Activated T-cell treated with anti-CD3 and anti-CD28 coated beads, Interleukin-2, amount 50 U/mL, for 72 hours (primary cell): Measurements from ENCODE around the gene AKT3. TPM values are rescaled to one million over a fixed set of nuclear protein-coding genes. Genes with fewer than 3 reads are reported as not detected.

Experiments used
- ATAC-seq, 2 donors: fragments of 150-1000 bp; cut with Tn5 transposase; replicated peaks in 1 of 2; 2 replicates each; pipeline ENCODE4 v1.10.0; 2021; ENCODE audit warnings: moderate library complexity in 2 of 2, mild to moderate bottlenecking in 1 of 2
- DNase-seq, 2 donors: peaks; one replicate each; pipeline ENCODE4 v3.0.0; 2021 to 2022; ENCODE audit warnings: mixed read lengths in 1 of 2
- H3K27ac Mint-ChIP-seq: one replicate; pipeline ENCODE4 v1.8.0; 2022; ENCODE audit warnings: mild to moderate bottlenecking, moderate library complexity, mixed read lengths
- H3K27me3 Mint-ChIP-seq: one replicate; pipeline ENCODE4 v1.8.0; 2022; ENCODE audit warnings: low read depth, mixed read lengths
- H3K36me3 Mint-ChIP-seq, 2 donors: one replicate each; pipeline ENCODE4 v1.8.0; 2022; ENCODE audit warnings: mixed read lengths in 2 of 2, mild to moderate bottlenecking in 1 of 2; ENCODE audit not compliant: insufficient read depth in 2 of 2
- H3K4me1 Mint-ChIP-seq: one replicate; pipeline ENCODE4 v1.8.0; 2022; ENCODE audit warnings: low read depth, mixed read lengths
- H3K4me3 Mint-ChIP-seq, 2 donors: one replicate each; pipeline ENCODE4 v1.8.0; 2022; ENCODE audit warnings: mild to moderate bottlenecking in 2 of 2, mixed read lengths in 2 of 2, moderate library complexity in 2 of 2
- H3K9me3 Mint-ChIP-seq, 2 donors: one replicate each; pipeline ENCODE4 v1.8.0; 2022; ENCODE audit warnings: mixed read lengths in 2 of 2
- total RNA-seq, 2 donors: library from RNA; stranded (reverse); gene quantifications; one replicate each; pipeline ENCODE4 v1.2.3, GENCODE V29; 2022

AKT3 gene
- total RNA-seq, 2 donors from 2014 or later = 32.6 to 46.7 TPM

GRCh38 chr1:243493156-243494129, 356.6 kb downstream of the AKT3 start:
- DNase-seq (no peak), ATAC-seq (no peak)
- Mint-ChIP-seq H3K4me1 (no peaks in the 10 kb centered on the region), H3K36me3 (no peaks in the 10 kb centered on the region), H3K9me3 (no peaks in the 10 kb centered on the region), H3K27me3 (no peaks in the 10 kb centered on the region), H3K27ac (peak overlapping the region; percentile 4), H3K4me3 (no peak overlapping the region)

GRCh38 chr1:243490748-243491686, 359.0 kb downstream of the AKT3 start:
- no peak overlapping the region for H3K27ac Mint-ChIP-seq

GRCh38 chr1:243489681-243490546, 360.1 kb downstream of the AKT3 start:
- no peak for DNase-seq
- no peaks in the 10 kb centered on the region for H3K36me3 Mint-ChIP-seq
- no peaks in the 10 kb centered on the region for H3K9me3 Mint-ChIP-seq
- no peak for ATAC-seq
- no peaks in the 10 kb centered on the region for H3K27me3 Mint-ChIP-seq
- no peaks in the 10 kb centered on the region for H3K4me1 Mint-ChIP-seq
- H3K27ac Mint-ChIP-seq = no peak overlapping the region
- no peak overlapping the region for H3K4me3 Mint-ChIP-seq

More at GRCh38 chr1:243490748-243491686, 359.0 kb downstream of the AKT3 start:
- ATAC-seq (peak in 1 of 2 donors; percentile 10), DNase-seq (no peak)
- Mint-ChIP-seq H3K4me1 (no peaks in the 10 kb centered on the region), H3K4me3 (no peak overlapping the region), H3K27me3 (no peaks in the 10 kb centered on the region), H3K36me3 (no peaks in the 10 kb centered on the region), H3K9me3 (no peaks in the 10 kb centered on the region)

GRCh38 chr1:243489158-243489527, 360.9 kb downstream of the AKT3 start:
- Mint-ChIP-seq H3K27ac (no peak overlapping the region), H3K4me1 (no peaks in the 10 kb centered on the region), H3K4me3 (no peak overlapping the region), H3K9me3 (no peaks in the 10 kb centered on the region), H3K36me3 (no peaks in the 10 kb centered on the region), H3K27me3 (no peaks in the 10 kb centered on the region)
- DNase-seq (no peak), ATAC-seq (no peak)

- Mint-ChIP-seq H3K27ac (no peak overlapping the region), H3K36me3 (no peaks in the 10 kb centered on the region), H3K4me3 (no peak overlapping the region), H3K27me3 (no peaks in the 10 kb centered on the region), H3K9me3 (no peaks in the 10 kb centered on the region), H3K4me1 (no peaks in the 10 kb centered on the region)
- DNase-seq = no peak
- peak in 1 of 2 donors; percentile 10 for ATAC-seq
Observed at GRCh38 chr1:243488459-243489157, 361.4 kb downstream of the AKT3 start.

- Mint-ChIP-seq H3K36me3 (no peaks in the 10 kb centered on the region), H3K4me1 (peaks cover 2% of the 10 kb centered on the region), H3K4me3 (no peak overlapping the region), H3K9me3 (no peaks in the 10 kb centered on the region), H3K27me3 (no peaks in the 10 kb centered on the region), H3K27ac (no peak overlapping the region)
- ATAC-seq (no peak), DNase-seq (no peak)
Observed at GRCh38 chr1:243487649-243488227, 362.3 kb downstream of the AKT3 start.

- Mint-ChIP-seq H3K27ac (no peak overlapping the region), H3K4me1 (peaks cover 8% of the 10 kb centered on the region), H3K27me3 (no peaks in the 10 kb centered on the region), H3K9me3 (no peaks in the 10 kb centered on the region), H3K36me3 (no peaks in the 10 kb centered on the region), H3K4me3 (no peak overlapping the region)
- ATAC-seq = no peak
- DNase-seq = no peak
Observed at GRCh38 chr1:243487036-243487648, 362.9 kb downstream of the AKT3 start.

- Mint-ChIP-seq H3K4me3 (peak overlapping the region; percentile 47 to 77), H3K9me3 (peaks cover 0 to 3% of the 10 kb centered on the region in 2 donors), H3K36me3 (peaks cover 0 to 3% of the 10 kb centered on the region in 2 donors), H3K4me1 (peaks cover 20% of the 10 kb centered on the region), H3K27me3 (no peaks in the 10 kb centered on the region), H3K27ac (no peak overlapping the region)
- ATAC-seq (no peak), DNase-seq (no peak)
Observed at GRCh38 chr1:243483952-243484351, 366.1 kb downstream of the AKT3 start.

GRCh38 chr1:243483071-243483771, 366.8 kb downstream of the AKT3 start:
- Mint-ChIP-seq H3K4me3 (peak overlapping the region; percentile 76 to 77), H3K27me3 (no peaks in the 10 kb centered on the region), H3K36me3 (peaks cover 0 to 3% of the 10 kb centered on the region in 2 donors), H3K4me1 (peaks cover 20% of the 10 kb centered on the region), H3K9me3 (peaks cover 0 to 3% of the 10 kb centered on the region in 2 donors), H3K27ac (no peak overlapping the region)
- peak; percentile 47 for ATAC-seq
- peak; percentile 6 to 19 for DNase-seq

GRCh38 chr1:243482141-243483022, 367.7 kb downstream of the AKT3 start:
- peak; percentile 49 to 55 for ATAC-seq
- peak in 1 of 2 donors; percentile 11 for DNase-seq
- no peak overlapping the region for H3K27ac Mint-ChIP-seq
- peak overlapping the region; percentile 76 to 77 for H3K4me3 Mint-ChIP-seq
- H3K4me1 Mint-ChIP-seq = peaks cover 20% of the 10 kb centered on the region
- peaks cover 0 to 3% of the 10 kb centered on the region in 2 donors for H3K9me3 Mint-ChIP-seq
- peaks cover 0 to 3% of the 10 kb centered on the region in 2 donors for H3K36me3 Mint-ChIP-seq
- H3K27me3 Mint-ChIP-seq = no peaks in the 10 kb centered on the region
